Astrocyte of the cerebellum (primary cell): ENCODE measurements around the gene PDLIM3.

ENCODE experiments used
- DNase-seq: peaks from one replicate; pipeline ENCODE4 v3.0.0-alpha.2; 2011; ENCODE audit warnings: low read depth
- H3K4me3 ChIP-seq: 2 replicates; pipeline ENCODE4 v1.5.1; 2011; ENCODE audit warnings: mild to moderate bottlenecking, low read depth, low read length, moderate library complexity
- in situ Hi-C: cut with HindIII; loops from 2 replicates; pipeline ENCODE4 v1.10.0; 2017; ENCODE audit warnings: low sequenced_read_pairs
- TF ChIP-seq, protein P1 (sequence below): IDR thresholded peaks from 2 replicates; pipeline ENCODE4 v1.5.1; 2012; ENCODE audit warnings: low read length, low read depth, moderate library complexity, mild to moderate bottlenecking; ENCODE audit errors: missing control alignments

PDLIM3 gene

DNA sequence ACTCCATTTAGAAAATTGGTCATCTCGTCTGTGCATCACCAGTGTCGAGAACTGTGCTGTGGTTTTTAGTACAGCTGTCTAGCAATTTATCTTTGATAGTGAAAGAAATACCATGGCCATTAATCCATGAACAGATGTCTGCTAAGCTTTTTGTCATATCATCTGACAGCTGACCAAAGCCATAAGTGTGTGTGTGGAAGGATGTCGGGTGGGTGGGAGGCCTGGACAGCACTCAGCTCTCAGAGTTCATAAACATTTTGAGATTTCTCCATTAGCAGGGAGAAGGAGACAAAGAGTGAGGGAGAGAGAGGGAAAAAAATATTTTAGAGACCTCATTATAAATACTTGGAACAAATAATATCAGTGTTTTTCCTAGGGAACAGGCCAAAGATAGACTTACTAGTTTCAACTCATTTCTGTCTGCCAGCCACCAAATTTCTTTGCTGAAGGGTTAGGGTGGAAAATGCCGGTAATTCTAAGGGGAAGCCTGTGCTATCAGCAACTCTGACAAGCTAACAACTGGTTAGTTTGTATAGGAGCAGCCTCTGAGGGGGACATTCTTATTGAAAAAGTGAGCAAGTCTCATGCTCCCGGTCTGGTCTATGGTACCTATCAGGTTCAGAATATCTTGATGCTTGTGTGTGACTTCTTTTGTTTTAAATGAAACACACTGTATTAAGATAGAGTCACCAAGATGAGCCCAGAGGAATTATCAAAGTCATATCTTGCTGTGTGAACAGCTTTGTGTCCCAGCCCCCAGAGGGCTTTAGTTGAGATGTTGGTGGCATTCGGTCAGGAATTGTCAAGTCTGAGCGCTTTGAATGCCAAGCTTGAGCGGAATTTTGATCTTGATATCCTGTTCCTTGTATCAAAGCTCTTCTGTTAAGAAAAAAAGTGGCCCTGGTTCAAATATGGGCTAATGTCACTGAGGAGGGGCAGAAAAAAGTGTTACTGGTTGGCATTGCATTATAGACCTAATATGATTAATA lies 41.9 kb upstream of the PDLIM3 start:
- no peak overlapping the region for H3K4me3 ChIP-seq
- DNase-seq: no peak
- TF ChIP-seq, protein P1, sequence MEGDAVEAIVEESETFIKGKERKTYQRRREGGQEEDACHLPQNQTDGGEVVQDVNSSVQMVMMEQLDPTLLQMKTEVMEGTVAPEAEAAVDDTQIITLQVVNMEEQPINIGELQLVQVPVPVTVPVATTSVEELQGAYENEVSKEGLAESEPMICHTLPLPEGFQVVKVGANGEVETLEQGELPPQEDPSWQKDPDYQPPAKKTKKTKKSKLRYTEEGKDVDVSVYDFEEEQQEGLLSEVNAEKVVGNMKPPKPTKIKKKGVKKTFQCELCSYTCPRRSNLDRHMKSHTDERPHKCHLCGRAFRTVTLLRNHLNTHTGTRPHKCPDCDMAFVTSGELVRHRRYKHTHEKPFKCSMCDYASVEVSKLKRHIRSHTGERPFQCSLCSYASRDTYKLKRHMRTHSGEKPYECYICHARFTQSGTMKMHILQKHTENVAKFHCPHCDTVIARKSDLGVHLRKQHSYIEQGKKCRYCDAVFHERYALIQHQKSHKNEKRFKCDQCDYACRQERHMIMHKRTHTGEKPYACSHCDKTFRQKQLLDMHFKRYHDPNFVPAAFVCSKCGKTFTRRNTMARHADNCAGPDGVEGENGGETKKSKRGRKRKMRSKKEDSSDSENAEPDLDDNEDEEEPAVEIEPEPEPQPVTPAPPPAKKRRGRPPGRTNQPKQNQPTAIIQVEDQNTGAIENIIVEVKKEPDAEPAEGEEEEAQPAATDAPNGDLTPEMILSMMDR: no peak
- in situ Hi-C loops: no loop called here

DNA sequence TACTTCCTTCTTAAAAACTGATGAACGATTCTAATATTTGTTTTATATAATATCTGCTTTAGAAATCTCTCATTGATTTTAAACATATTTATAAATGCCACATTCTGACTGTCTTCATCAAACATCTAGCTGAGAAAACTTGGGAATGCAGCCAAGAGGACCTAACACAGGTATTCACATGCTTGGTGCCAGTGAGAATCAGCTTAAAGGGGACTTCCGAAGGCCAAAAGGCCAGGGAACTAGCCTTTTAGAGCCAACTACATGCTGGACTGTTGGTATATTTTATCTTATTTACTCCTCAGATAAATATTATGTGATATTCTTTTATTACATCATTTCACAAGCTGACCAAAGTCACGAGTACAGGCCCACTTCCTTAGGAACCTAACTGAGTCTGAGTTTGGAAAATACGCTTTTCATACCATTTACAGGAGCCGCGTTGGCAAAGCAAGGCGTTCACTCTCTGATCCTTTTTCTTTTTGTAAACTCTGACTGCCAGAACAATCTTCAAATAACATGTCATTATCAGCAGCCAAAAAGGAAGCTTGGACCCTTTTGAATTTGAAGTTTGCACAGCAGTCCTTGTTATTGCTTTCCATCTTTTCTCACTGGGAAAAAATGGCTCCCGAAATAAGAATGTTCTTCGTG lies 41.1 kb upstream of the PDLIM3 start:
- TF ChIP-seq, protein P1: no peak
- in situ Hi-C loops: no loop called here
- no peak for DNase-seq
- H3K4me3 ChIP-seq: no peak overlapping the region

DNA sequence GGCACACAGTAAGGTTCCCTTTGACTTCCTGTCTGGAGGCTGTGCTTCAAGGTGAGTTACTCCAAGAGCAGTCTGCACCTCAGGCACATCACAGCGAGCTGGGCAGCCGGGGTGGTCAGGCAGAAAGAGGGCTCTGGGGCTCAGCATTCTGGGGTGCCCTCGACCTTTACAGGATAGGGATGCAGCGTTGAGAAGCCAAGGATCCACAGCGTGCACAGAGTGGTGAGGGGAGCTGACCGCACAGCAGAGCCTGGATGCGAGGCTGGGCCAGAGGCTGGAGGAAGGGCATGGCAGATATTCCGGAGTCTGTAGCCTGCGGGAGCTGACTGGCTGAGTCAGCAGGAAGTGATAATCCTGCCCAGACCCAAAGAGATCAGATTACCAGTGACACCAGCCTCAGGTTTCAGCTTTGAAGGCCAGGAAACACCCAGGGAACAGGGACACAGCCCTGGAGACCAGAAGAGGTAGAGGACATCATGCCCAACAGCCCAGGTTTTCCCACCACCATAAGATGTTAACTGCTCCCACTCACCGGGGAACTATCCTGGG lies 38.4 kb upstream of the PDLIM3 start:
- no peak overlapping the region for H3K4me3 ChIP-seq
- in situ Hi-C loops: no loop called here
- no peak for DNase-seq
- TF ChIP-seq, protein P1: no peak

DNA sequence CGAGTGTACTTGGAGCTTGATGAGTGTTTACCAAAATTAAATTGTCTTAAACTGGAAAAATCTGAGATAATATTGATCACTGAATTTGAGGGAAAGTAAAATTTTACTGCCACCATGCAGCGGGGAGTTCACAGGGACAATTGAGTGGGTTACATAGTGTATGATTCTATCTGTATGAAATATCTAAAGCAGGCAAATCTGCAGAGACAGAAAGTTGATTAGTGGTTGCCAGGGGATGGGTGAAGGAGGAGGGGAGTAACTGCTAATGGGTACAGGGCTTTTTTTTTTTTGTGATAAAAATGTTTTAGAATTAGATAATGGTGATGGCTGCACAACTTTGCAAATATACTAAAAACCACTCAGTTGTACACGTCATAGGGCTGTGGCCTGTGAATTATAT lies 35.4 kb upstream of the PDLIM3 start:
- DNase-seq: no peak
- TF ChIP-seq, protein P1: no peak
- in situ Hi-C loops: no loop called here
- no peak overlapping the region for H3K4me3 ChIP-seq

DNA sequence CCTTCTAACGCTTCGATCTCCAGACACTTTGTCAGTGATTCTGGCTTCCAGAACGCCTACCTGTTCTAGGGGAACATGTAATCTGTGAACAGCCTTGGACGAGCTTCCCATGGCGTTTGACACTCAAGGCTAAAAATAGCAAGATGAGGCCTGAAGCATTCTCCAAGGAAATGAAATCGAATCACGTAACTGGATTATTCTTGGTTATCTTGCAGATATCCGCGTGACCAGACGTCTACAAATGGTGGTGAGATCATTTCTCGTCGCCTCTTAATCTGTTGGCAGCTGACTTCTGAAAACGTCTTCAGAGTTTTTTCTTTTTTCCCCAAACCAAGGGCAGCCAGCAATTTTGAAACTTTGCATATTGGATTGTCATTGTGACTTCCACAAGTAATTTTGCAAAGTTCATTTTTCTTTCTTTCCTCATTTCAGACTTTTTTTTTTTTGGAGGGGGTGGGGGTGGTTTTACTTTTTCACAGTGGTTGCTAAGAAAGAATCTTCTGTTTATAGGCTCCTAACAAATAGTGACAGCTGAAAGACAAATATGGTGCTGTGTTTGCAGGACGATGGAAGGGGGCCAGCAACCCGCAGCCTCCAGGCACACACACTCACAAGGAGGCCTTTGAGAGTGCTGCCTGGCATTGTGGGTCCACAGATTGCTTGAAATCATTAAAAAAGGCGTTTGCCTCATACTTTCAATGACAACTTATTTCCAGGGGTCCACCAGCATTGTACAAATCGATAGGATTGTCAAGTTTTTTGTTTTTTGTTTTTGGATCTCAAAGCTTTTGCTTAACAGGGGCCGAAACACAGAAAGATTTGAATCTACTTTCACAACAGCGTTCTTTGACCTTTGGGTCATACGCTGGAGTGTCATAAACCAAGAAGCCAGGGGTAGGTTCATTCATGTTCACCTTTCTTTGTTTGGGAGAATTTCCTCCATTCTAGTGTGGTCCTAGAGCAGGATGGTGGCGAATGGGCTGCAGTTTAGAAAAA lies 32.4 kb upstream of the PDLIM3 start:
- TF ChIP-seq, protein P1: no peak
- H3K4me3 ChIP-seq: no peak overlapping the region
- in situ Hi-C loops: no loop called here
- no peak for DNase-seq

DNA sequence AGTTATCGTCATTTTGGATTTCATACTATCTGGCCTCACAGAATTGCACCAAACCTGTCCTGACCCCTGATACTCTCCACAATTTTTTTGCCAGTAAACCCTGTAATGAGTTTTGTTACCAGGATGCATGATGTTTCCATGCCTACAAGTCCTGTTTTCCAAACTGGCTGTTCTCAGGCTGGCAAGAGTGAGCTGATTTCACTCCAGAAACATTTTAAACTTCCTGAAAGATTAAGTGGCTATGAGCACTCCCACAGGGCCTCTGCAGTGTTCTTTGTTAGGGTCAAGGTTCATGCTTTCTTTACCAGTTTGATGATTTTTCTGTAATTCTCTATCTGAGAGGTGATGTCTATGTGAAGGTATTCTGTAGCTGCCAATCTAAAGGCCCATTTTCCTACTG lies 31.7 kb upstream of the PDLIM3 start:
- peak; percentile 48 for DNase-seq
- in situ Hi-C loops: no loop called here
- TF ChIP-seq, protein P1: no peak
- no peak overlapping the region for H3K4me3 ChIP-seq
